Lower leg skin (tissue), 4 donors: ENCODE data around the gene PHC3. TPM values are rescaled to one million over a fixed set of nuclear protein-coding genes. Genes with fewer than 3 reads are reported as not detected.

Source experiments
- DNase-seq, 2 donors: peaks; one replicate each; pipeline ENCODE4 v3.0.0-alpha.2; 2019; ENCODE audit warnings: low spot score in 2 of 2
- H3K4me3 ChIP-seq: fragments of 200-600 bp; sonication (generic); 2 replicates; pipeline ENCODE4 v1.5.1; 2017; ENCODE audit warnings: mild to moderate bottlenecking, low read depth; ENCODE audit not compliant: poor library complexity, severe bottlenecking
- CTCF ChIP-seq, 3 donors: fragments of 450-650 bp; IDR thresholded peaks; one replicate each; pipeline ENCODE4 v1.5.1; 2016; ENCODE audit warnings: antibody characterized with exemption in 3 of 3, mild to moderate bottlenecking in 3 of 3, moderate library complexity in 2 of 3
- POLR2A ChIP-seq, 2 donors: fragments of 450-650 bp; IDR thresholded peaks; one replicate each; pipeline ENCODE4 v1.6.1; 2016 to 2017; ENCODE audit warnings: antibody characterized with exemption in 2 of 2, mild to moderate bottlenecking in 1 of 2, moderate library complexity in 1 of 2
- WGBS, 2 donors: methylation state at CpG; one replicate each; pipeline ENCODE4 v1.1.5; 2018; 5-methylcytosine and 5-hydroxymethylcytosine counted together
- intact Hi-C: fragments of 100-400 bp; cut with DNase I; formaldehyde crosslinking; loops from one replicate; pipeline ENCODE4 v1.15.0; 2023; ENCODE audit warnings: low total_unique reads
- total RNA-seq, 4 donors: library from RNA; depleted of rRNA; stranded (reverse); fragments of >200 nt; gene quantifications; one replicate each; pipeline ENCODE4 v1.1.0, GENCODE V29; 2016

PHC3 gene
- total RNA-seq, 4 donors from 2014 or later: 31.9 to 47.6 (median 45.5) TPM

GRCh38 chr3:170149016-170149415 lies 32.5 kb downstream of the PHC3 start:
- no peak for DNase-seq
- 86 to 95% methylated on average over 5 of the region's 5 CpGs for WGBS, 2 donors
- H3K4me3 ChIP-seq: no peak overlapping the region
- TF ChIP-seq CTCF (IDR thresholded peaks at IDR 0.05) (no peak), POLR2A (IDR thresholded peaks at IDR 0.05) (no peak)
- intact Hi-C loops: no loop called here

GRCh38 chr3:170145278-170145677 lies 36.3 kb downstream of the PHC3 start:
- 89% methylated on average over 4 of the region's 4 CpGs for WGBS, 2 donors
- DNase-seq: no peak
- TF ChIP-seq CTCF (IDR thresholded peaks at IDR 0.05) (no peak), POLR2A (IDR thresholded peaks at IDR 0.05) (no peak)

GRCh38 chr3:170144437-170144843 lies 37.1 kb downstream of the PHC3 start:
- no peak for DNase-seq
- WGBS, 2 donors: 90 to 92% methylated on average over 3 of the region's 3 CpGs
- H3K4me3 ChIP-seq: no peak overlapping the region
- TF ChIP-seq POLR2A (IDR thresholded peaks at IDR 0.05): no peak
- TF ChIP-seq CTCF (IDR thresholded peaks at IDR 0.05): no peak
- intact Hi-C loops: no loop called here

More at GRCh38 chr3:170145278-170145677, 36.3 kb downstream of the PHC3 start:
- intact Hi-C loops: no loop called here
- H3K4me3 ChIP-seq: no peak overlapping the region

GRCh38 chr3:170142373-170142772 lies 39.2 kb downstream of the PHC3 start:
- TF ChIP-seq CTCF (IDR thresholded peaks at IDR 0.05) (no peak), POLR2A (IDR thresholded peaks at IDR 0.05) (no peak)
- 98 to 99% methylated on average over 2 of the region's 2 CpGs for WGBS, 2 donors
- no peak overlapping the region for H3K4me3 ChIP-seq
- intact Hi-C loops: no loop called here
- no peak for DNase-seq

- intact Hi-C loops: no loop called here
- DNase-seq: no peak
- no peak overlapping the region for H3K4me3 ChIP-seq
- TF ChIP-seq POLR2A (IDR thresholded peaks at IDR 0.05) (no peak), CTCF (IDR thresholded peaks at IDR 0.05) (no peak)
- WGBS, 2 donors: 81 to 90% methylated on average over 4 to 5 of the region's 5 CpGs
Measured at GRCh38 chr3:170137986-170138385, 43.5 kb downstream of the PHC3 start.

GRCh38 chr3:170132335-170132734 lies 49.2 kb downstream of the PHC3 start:
- intact Hi-C loops: no loop called here
- 81 to 82% methylated on average over 2 of the region's 2 CpGs for WGBS, 2 donors
- DNase-seq: no peak
- no peak for TF ChIP-seq CTCF (IDR thresholded peaks at IDR 0.05)
- no peak for TF ChIP-seq POLR2A (IDR thresholded peaks at IDR 0.05)
- H3K4me3 ChIP-seq: no peak overlapping the region
